ENCODE data around the gene TKT. TPM values are rescaled to one million over a fixed set of nuclear protein-coding genes. Genes with fewer than 3 reads are reported as not detected.

Gene TKT
- total RNA-seq, 4 donors from 2014 or later, result 468 to 962 (median 800) TPM

DNA sequence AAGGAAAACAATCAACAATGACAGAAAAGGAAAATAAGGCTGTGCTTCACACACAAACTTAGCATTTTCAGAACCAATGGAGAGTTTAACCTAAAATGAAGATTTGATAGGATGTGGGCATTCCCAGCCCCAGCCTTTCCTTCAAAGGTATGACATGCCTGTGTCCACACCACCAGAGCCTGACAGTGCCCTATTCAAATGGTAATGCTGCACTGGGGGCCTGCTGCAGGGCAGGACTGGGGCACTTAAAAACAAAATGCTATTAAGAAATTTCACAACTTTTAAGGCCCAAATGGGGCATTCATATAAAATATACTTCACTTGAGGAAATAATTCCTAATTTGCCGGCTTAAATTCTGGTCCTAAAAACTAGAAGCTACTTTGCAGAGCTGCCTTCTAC lies 30.9 kb upstream of the TKT start:
- Histone ChIP-seq H3K4me1 (peaks cover 0 to 5% of the 10 kb centered on the region in 2 donors), H3K36me3 (peaks cover 8 to 17% of the 10 kb centered on the region in 2 donors), H3K9me3 (no peaks in the 10 kb centered on the region), H3K27me3 (no peaks in the 10 kb centered on the region), H3K4me3 (replicated peaks in 1 of 3) (no peak overlapping the region), H3K27ac (peak overlapping the region; percentile 14 to 65 (median 45))
- no peak for DNase-seq
- intact Hi-C loops (cut with DNase I), result no loop called here
- 50 to 64% methylated on average over 1 of the region's 1 CpG for WGBS, 2 donors
- TF ChIP-seq POLR2A (IDR thresholded peaks at IDR 0.05), result no peak
- TF ChIP-seq, protein P1, sequence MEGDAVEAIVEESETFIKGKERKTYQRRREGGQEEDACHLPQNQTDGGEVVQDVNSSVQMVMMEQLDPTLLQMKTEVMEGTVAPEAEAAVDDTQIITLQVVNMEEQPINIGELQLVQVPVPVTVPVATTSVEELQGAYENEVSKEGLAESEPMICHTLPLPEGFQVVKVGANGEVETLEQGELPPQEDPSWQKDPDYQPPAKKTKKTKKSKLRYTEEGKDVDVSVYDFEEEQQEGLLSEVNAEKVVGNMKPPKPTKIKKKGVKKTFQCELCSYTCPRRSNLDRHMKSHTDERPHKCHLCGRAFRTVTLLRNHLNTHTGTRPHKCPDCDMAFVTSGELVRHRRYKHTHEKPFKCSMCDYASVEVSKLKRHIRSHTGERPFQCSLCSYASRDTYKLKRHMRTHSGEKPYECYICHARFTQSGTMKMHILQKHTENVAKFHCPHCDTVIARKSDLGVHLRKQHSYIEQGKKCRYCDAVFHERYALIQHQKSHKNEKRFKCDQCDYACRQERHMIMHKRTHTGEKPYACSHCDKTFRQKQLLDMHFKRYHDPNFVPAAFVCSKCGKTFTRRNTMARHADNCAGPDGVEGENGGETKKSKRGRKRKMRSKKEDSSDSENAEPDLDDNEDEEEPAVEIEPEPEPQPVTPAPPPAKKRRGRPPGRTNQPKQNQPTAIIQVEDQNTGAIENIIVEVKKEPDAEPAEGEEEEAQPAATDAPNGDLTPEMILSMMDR (IDR thresholded peaks at IDR 0.05), result no peak

DNA sequence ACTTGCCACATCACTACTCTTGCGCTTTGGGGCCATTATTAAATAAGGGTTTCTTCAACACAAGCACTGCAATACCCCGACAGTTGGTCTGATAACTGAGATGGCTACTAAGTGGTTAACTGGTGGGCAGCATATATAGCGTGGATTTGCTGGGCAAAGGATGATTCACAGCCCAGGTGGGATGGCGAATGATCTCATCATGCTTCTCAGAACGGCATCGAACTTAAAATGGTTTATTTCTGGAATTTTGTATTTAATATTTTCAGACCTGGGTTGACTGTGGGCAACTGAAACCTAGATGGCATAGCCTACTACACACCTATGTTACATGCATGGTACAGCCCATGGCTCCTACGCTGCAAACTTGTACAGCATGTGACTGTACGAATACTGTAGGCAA lies 26.8 kb upstream of the TKT start:
- intact Hi-C loops (cut with DNase I), result no loop called here
- H3K4me3 ChIP-seq (replicated peaks in 1 of 3), result no peak overlapping the region

DNA sequence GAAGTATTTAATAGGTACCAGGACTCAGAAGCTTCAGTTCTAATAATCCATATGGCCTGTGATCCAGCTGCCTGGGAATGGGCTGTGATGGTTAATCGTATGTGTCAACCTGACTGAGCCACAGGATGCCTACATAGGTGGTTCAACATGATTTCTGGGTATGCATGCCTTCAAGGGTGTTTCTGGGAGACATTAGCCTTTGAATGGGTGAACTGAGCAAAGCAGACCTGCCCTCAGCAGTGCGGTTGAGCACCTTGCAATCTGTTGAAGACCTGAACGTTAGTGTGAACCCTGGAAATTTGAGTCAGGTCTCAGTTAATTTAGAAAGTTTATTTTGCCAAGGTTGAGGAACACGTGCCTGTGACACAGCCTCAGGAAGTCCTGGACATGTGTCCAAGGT lies 22.8 kb upstream of the TKT start:
- Histone ChIP-seq H3K9me3 (no peaks in the 10 kb centered on the region), H3K36me3 (peaks cover 0 to 3% of the 10 kb centered on the region in 2 donors), H3K27ac (no peak overlapping the region), H3K4me1 (peaks cover 16 to 21% of the 10 kb centered on the region in 2 donors), H3K27me3 (no peaks in the 10 kb centered on the region), H3K4me3 (replicated peaks in 1 of 3) (no peak overlapping the region)
- intact Hi-C loops (cut with DNase I), result no loop called here
- no peak for DNase-seq
- TF ChIP-seq POLR2A (IDR thresholded peaks at IDR 0.05), result no peak
- TF ChIP-seq, protein P1 (IDR thresholded peaks at IDR 0.05), result no peak
- WGBS, 2 donors, result 79 to 92% methylated on average over 4 of the region's 4 CpGs

More for the DNA sequence above, 26.8 kb upstream of the TKT start:
- peaks cover 0 to 5% of the 10 kb centered on the region in 2 donors for H3K4me1 ChIP-seq
- no peak for TF ChIP-seq POLR2A (IDR thresholded peaks at IDR 0.05)
- TF ChIP-seq, protein P1 (IDR thresholded peaks at IDR 0.05), result no peak
- H3K36me3 ChIP-seq, result peaks cover 6 to 9% of the 10 kb centered on the region in 2 donors
- no peak for DNase-seq
- WGBS, 2 donors, result 95 to 97% methylated on average over 8 of the region's 8 CpGs
- no peaks in the 10 kb centered on the region for H3K9me3 ChIP-seq
- H3K27me3 ChIP-seq, result no peaks in the 10 kb centered on the region
- H3K27ac ChIP-seq, result no peak overlapping the region

DNA sequence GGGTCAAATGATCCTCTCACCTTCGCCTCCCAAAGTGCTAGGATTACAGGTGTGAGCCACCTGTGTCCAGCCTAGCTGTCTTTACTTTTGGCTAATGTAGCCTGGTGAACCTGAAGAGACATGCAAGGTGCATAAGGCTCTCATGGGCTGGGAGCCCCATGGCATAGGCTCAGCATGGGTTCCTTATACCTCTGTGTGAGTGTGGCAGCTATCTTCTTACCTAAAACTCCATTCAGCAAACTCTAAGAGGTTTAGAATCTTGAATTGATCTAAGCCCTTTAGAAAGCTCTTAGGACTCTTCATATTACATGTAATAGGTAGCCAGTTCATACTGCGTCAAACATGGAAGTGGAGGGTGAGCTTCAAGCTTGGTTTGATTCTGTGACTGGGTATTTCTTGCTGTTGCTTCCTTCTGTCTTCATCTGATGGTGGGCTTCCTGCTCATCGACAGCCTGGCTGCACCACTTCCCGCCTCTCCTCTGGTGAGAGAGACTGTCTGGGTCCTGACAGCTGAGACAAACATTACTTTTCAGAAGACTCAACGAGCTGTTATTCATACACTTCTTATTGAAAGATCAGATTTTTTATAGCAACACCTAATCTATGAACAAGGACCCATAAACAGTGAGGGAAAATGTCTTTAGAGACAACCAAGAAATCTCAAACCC lies 19.2 kb upstream of the TKT start:
- no peak for DNase-seq
- H3K4me1 ChIP-seq, result peaks cover 28 to 37% of the 10 kb centered on the region in 2 donors
- H3K36me3 ChIP-seq, result no peaks in the 10 kb centered on the region
- intact Hi-C loops (cut with DNase I), result no loop called here
- no peaks in the 10 kb centered on the region for H3K27me3 ChIP-seq
- 59 to 60% methylated on average over 5 of the region's 5 CpGs for WGBS, 2 donors
- H3K27ac ChIP-seq, result peak overlapping the region; percentile 81 to 88 (median 81)
- TF ChIP-seq, protein P1 (IDR thresholded peaks at IDR 0.05), result no peak
- TF ChIP-seq POLR2A (IDR thresholded peaks at IDR 0.05), result no peak
- H3K4me3 ChIP-seq (replicated peaks in 1 of 3), result no peak overlapping the region
- H3K9me3 ChIP-seq, result no peaks in the 10 kb centered on the region

DNA sequence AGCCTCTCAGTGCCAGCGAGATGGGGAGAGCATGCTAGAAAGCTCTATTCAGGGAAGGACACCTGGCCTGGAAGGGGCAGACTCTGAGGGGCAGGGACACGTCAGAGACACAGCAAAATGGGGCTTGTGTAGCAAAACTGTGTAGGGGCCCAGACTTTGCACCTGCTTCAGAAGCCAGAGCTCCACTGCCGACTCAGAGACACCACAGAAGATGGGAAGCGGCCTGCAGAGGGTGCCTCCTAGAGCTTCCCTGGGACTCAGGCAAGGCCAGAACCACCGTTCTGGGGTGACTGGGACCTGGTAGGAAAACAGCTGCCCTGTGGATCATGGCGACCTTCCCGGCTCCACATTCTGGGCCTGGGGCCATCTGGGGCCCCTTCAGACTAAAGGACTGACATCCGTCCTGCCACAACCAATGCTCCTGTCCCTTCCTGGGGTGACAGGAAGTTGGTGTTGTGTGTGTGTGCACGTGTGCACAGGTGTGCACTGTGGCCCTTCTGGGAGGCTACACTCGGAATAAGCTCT lies 17.4 kb upstream of the TKT start:
- Histone ChIP-seq H3K27me3 (no peaks in the 10 kb centered on the region), H3K9me3 (no peaks in the 10 kb centered on the region), H3K4me3 (replicated peaks in 1 of 3) (no peak overlapping the region), H3K4me1 (peaks cover 41 to 47% of the 10 kb centered on the region in 2 donors), H3K27ac (peak overlapping the region in 1 of 3 donors; percentile 88), H3K36me3 (no peaks in the 10 kb centered on the region)
- no peak for TF ChIP-seq POLR2A (IDR thresholded peaks at IDR 0.05)
- TF ChIP-seq, protein P1 (IDR thresholded peaks at IDR 0.05), result no peak
- DNase-seq, result no peak
- intact Hi-C loops (cut with DNase I), result no loop called here
- 89% methylated on average over 7 to 10 of the region's 10 CpGs for WGBS, 2 donors
